HG02840 (cell line): ENCODE data around the gene NIPAL4.
"Not testable (repeated sequence)": the region's sequence is repeated elsewhere in the genome, so short reads cannot be mapped to it uniquely, and the experiment has no call there.

Source experiments
- ATAC-seq: cut with Tn5 transposase; IDR thresholded peaks from one replicate; pipeline ENCODE4 v1.9.1; 2021; ENCODE audit warnings: mild to moderate bottlenecking, moderate library complexity, moderate number of reproducible peaks; ENCODE audit not compliant: unreplicated experiment, low FRiP score

The NIPAL4 gene

GRCh38 chr5:157459715-157460599, at the start of gene NIPAL4:
NIPAL4 (plus strand) TSS chr5:157460213; CDS start chr5:157460321, 108 bp downstream.
- ATAC-seq = no peak

DNA sequence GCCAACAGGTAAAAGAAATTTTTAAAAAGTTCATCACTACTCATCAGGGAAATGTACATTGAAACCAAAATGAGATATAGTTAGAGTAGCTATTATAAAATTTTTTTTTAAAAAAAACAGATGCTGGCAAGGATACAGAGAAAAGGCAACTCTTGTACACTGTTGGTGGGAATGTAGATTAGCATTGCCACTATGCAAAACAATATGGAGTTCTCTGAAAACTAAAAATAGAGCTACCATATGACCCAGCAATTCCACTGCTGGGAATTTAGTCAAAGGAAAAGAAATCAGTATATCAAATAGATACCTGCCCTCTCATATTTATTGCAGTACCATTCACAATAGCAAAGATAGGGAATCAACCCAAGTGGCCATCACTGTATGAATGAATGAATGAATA, 44.2 kb upstream of the NIPAL4 start:
- no peak for ATAC-seq

- ATAC-seq = not testable (repeated sequence)
Measured at GRCh38 chr5:157419521-157419920, 40.5 kb upstream of the NIPAL4 start.

- ATAC-seq = not testable (repeated sequence)
Measured at GRCh38 chr5:157429920-157430319, 30.1 kb upstream of the NIPAL4 start.

- ATAC-seq = peak; percentile 54
Measured at GRCh38 chr5:157431544-157432200, 28.3 kb upstream of the NIPAL4 start.

- no peak for ATAC-seq
Measured at GRCh38 chr5:157434096-157434495, 25.9 kb upstream of the NIPAL4 start.

DNA sequence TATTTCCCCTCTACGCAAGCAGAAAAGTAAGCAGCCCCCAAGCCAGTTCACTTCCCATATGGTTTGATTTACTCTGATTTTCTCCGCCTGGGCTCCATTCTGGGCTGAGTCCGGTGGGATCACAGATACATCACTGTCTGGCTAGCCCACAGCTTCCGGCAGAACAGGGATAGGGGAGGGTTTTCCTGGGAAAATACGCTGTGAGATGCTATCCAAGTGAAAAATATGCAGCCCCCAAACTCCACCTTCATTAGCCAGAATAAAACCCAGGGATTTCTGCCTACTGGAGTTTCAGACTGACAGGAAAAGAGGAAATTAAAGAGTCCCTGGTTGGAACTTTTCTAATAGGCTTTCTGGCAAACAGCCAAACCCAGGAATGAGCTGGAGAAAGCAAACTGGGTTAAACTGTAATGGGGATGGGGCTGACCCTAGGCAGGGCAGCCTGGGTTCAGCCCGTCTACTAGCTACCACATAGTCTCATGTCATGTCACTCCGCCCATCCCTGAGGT, 16.9 kb upstream of the NIPAL4 start:
- no peak for ATAC-seq

- ATAC-seq = no peak
Measured at GRCh38 chr5:157444224-157444623, 15.8 kb upstream of the NIPAL4 start.

DNA sequence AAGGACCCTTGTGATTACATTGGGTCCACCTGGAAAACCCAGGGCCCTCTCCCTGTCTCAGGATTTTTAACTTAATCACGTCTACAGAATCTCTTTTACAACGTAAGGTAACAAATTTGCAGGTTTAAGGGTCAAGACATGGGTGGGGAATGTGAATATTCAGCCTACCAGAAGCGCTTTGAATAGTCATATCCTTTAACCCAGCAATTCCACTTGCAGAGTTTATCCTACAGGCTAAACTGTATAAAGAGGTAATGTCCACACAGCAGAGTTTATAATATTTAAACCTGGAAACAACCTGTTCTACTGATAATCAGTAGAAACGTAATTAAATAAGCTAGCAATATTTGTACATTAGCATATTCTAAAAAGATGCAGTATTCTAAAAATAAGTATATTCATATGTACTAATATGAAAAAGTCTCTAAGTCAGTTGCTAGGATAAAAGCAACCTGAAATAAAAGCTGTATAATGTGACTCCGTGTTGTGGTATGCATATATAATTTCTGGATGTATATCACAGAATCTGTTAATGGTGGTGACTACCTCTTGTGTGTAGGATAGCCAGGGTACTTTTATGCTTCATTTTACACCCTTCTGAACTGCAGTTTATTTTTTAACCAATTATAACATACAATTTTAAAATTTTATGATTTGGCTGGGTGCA, 14.1 kb upstream of the NIPAL4 start:
- no peak for ATAC-seq

GRCh38 chr5:157446412-157446935, 13.5 kb upstream of the NIPAL4 start:
- no peak for ATAC-seq

DNA sequence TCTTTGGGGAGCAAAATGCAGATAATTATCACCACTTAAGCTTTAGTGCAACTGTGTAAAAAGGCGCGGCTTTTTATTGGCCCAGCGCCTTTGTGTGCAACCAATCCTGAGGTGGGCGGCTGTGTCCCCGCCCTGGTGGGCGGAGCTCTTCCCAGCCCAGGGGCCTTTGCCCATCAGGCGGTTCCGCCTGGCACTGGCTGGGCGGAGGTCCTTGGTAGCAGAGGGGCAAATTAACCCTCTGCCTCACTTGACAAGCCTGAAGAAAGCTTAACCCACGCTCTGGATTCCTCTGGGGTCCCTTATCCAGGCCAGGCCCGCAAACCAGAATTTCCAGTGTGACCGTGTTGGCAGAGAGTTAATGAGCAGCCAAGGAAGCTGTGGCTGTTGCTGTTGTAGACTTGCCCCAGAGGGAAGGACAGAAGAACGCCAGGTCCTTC, 12.8 kb upstream of the NIPAL4 start:
- ATAC-seq = no peak

DNA sequence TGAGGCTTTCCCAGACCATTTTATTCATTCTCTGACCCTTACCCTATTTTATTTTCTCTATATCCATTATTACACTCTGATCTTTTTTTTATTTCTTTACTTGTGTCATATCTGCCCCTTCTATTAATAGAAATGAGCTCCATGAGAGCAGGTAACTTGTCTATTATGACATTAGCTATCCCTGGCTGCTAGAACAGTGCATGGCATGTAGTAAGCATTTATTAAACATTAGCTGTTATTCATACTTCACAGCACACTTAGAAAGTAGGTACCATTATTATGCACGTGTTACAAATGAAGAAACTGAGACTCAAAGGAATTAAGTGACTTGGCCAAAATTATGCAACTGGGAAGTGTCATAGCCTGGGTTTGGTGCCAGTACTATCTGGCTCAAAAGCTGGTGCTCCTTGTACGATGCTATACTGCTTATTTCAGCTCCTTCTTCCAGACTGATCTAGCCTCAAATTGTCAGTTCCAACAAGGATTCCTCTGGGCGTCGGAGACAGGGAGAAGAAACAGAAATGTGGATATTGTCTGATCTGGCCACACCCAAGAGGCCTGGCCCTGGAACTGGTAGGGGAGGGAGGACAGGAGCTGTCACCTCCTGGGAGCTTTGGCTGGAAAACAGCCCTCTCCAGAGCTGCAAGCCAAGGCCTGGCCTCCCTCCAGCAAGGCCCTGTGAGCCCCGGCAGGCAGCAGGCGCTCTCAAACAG, 10.8 kb upstream of the NIPAL4 start:
- ATAC-seq = no peak

- ATAC-seq = no peak
Measured at GRCh38 chr5:157450024-157450423, 10.0 kb upstream of the NIPAL4 start.

GRCh38 chr5:157451806-157452205, 8.2 kb upstream of the NIPAL4 start:
- ATAC-seq = no peak

DNA sequence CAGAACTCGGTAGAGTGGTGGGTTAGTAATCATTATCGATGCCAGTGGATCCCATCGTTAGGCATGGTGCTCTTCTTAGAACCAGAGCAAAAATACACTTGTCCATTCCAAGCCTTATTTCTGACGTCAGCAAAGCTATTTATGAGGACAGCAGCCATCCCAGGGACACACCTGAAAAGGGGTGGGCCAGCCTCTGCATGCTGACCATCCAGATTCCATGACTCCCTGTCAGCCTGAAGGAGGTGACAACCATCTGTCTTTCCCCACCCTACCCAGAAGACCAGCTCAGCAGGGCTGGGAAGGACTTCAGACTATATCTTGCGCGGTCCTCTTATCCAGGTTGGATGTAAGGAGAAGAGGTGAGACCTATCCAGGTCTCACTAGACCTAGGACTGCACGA, 5.7 kb upstream of the NIPAL4 start:
- no peak for ATAC-seq

DNA sequence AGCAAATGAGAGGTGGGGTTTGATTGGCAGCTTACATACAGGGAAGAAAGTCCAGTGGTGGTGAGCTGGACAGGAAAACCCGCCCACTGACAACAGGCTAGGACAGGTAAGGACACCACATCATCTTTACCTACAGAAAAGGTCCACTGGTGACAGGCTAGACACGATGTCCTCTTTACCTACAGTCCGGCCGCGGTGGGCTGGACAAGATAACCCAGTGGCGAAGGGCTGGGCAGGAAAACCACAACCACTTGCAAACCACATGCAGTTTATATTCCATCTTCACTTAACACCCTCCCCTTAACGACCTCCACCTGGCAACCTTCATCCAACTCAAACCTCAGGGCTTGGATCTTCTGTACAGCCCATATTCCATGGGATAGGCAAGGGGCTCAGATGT, 5.0 kb upstream of the NIPAL4 start:
- no peak for ATAC-seq

DNA sequence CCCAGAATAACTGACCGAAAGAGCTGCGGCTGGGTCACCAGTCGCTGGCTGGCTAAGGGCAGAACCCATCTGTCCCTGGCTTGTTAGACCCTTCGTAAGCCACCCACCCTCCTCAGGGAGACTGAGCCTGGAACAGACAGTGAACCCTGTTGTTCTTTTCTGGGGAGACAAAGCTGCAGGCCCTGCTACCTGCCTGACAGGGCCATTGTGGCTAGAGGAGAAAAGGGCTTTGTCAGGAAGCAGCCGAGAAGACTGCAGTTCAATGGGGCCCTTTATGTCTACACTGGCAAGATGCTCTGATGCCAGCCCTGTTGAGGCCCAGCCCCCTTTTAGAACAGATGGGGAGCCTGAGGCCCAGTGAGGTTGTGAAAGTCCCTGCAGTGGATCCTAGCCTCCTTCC, 3.7 kb upstream of the NIPAL4 start:
- ATAC-seq = no peak

DNA sequence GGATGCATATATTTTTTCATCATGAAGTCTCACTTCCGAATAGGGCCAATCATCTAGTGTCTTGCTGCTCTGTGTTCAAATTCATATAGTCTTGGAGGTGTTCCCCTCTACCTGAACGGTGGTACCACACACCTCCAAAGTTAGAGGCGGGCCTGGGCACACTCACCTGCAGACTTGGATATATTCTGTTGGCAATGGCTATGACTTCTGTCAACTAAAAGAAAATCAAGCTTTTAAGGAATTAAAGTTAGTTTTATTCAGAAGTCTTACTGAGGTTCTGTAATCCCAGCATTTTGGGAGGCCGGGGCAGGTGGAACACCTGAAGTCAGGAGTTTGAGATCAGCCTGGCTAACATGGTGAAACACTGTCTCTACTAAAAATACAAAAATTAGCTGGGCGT, 2.6 kb upstream of the NIPAL4 start:
- ATAC-seq = no peak

DNA sequence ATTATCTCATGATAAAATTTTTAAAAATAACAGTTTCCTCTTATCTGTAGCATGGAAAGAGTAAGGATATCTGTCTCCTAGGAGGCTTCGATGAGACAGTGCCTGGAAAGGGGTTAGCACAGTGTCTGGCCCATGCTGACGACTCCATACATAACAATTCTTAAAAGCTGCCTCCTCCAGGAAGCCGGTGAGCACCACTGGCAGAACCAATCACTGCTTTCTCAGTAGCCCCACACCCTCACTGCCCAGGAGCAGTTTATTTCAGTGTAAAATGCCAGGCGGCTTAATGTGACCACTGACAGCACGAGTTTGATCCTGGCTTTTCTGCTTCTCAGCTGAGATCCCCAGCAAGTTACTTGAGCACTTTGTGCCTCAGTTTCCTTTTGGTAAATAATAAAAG, 1.2 kb upstream of the NIPAL4 start:
- no peak for ATAC-seq
